HepG2 (cell line): ENCODE results near the gene RHOBTB3. TPM values are rescaled to one million over a fixed set of nuclear protein-coding genes. Genes with fewer than 3 reads are reported as not detected.

Experiments used
- GZF1 ChIP-seq: sonication (generic); formaldehyde crosslinking; IDR thresholded peaks from 2 replicates; pipeline ENCODE4 v1.5.1; 2020; ENCODE audit warnings: mild to moderate bottlenecking, missing genetic modification reagents
- JARID2 ChIP-seq: sonication (generic); formaldehyde crosslinking; IDR thresholded peaks from 2 replicates; pipeline ENCODE4 v1.8.1; 2023; ENCODE audit warnings: missing genetic modification reagents, inconsistent platforms; ENCODE audit not compliant: insufficient replicate concordance
- KLF6 ChIP-seq: IDR thresholded peaks from 2 replicates; pipeline ENCODE4 v1.8.0; 2016; ENCODE audit warnings: missing biosample characterization, missing genetic modification reagents
- MED13 ChIP-seq: sonication (generic); formaldehyde crosslinking; IDR thresholded peaks from 2 replicates; pipeline ENCODE4 v1.5.0; 2020; ENCODE audit warnings: missing genetic modification reagents
- NR3C1 ChIP-seq: sonication (generic); formaldehyde crosslinking; IDR thresholded peaks from 2 replicates; pipeline ENCODE4 v1.4.0; 2020; ENCODE audit warnings: missing genetic modification reagents
- SKI ChIP-seq: fragments of 450-650 bp; IDR thresholded peaks from one replicate; pipeline ENCODE4 v1.6.1; 2018; ENCODE audit warnings: mild to moderate bottlenecking; ENCODE audit not compliant: partially characterized antibody
- SP140L ChIP-seq: sonication (generic); formaldehyde crosslinking; IDR thresholded peaks from 2 replicates; pipeline ENCODE4 v1.4.0; 2020; ENCODE audit warnings: missing genetic modification reagents, borderline replicate concordance
- TIGD3 ChIP-seq: sonication (generic); formaldehyde crosslinking; IDR thresholded peaks from 2 replicates; pipeline ENCODE4 v1.5.1; 2020; ENCODE audit warnings: mild to moderate bottlenecking, missing genetic modification reagents, borderline replicate concordance
- ZC3H4 ChIP-seq: sonication (generic); formaldehyde crosslinking; IDR thresholded peaks from 2 replicates; pipeline ENCODE4 v1.4.0; 2020; ENCODE audit warnings: missing genetic modification reagents, borderline replicate concordance
- ZGPAT ChIP-seq: IDR thresholded peaks from 2 replicates; pipeline ENCODE4 v1.6.1; 2016; ENCODE audit warnings: mild to moderate bottlenecking
- ZNF205 ChIP-seq: IDR thresholded peaks from 2 replicates; pipeline ENCODE4 v1.6.1; 2018; ENCODE audit warnings: missing biosample characterization, missing genetic modification reagents
- ZNF350 ChIP-seq: sonication (generic); formaldehyde crosslinking; IDR thresholded peaks from 2 replicates; pipeline ENCODE4 v1.4.0; 2020; ENCODE audit warnings: mild to moderate bottlenecking, low read depth, missing genetic modification reagents, borderline replicate concordance
- ZNF446 ChIP-seq: sonication (generic); formaldehyde crosslinking; IDR thresholded peaks from 2 replicates; pipeline ENCODE4 v1.5.0; 2020; ENCODE audit warnings: mild to moderate bottlenecking, missing genetic modification reagents
- ZNF460 ChIP-seq: sonication (generic); formaldehyde crosslinking; IDR thresholded peaks from 2 replicates; pipeline ENCODE4 v1.5.1; 2020; ENCODE audit warnings: missing genetic modification reagents, mild to moderate bottlenecking, borderline replicate concordance
- ZNF484 ChIP-seq: sonication (generic); formaldehyde crosslinking; IDR thresholded peaks from 2 replicates; pipeline ENCODE4 v1.5.1; 2020; ENCODE audit warnings: mild to moderate bottlenecking, low read depth, missing genetic modification reagents, borderline replicate concordance
- ZNF569 ChIP-seq: sonication (generic); formaldehyde crosslinking; IDR thresholded peaks from 2 replicates; pipeline ENCODE4 v1.5.0; 2020; ENCODE audit warnings: mild to moderate bottlenecking, missing genetic modification reagents, moderate library complexity, borderline replicate concordance
- ZNF670 ChIP-seq: sonication (generic); formaldehyde crosslinking; IDR thresholded peaks from 2 replicates; pipeline ENCODE4 v1.8.0; 2022; ENCODE audit warnings: mild to moderate bottlenecking, missing genetic modification reagents, borderline replicate concordance
- polyA plus RNA-seq, 8 experiments: library from polyadenylated mRNA; depleted of rRNA in 3 of 8; stranded (reverse) in 7 of 8; unstranded in 1 of 8; fragments of >200 nt; fragmentation: Illumina TruSeq in 4 of 8; extraction: Trizol in 4 of 8; gene quantifications; 2 replicates each; pipeline versions ENCODE4 v1.2.1 to v1.2.3, GENCODE V29; 2011 to 2016; ENCODE audit warnings: low read depth in 4 of 8, missing spikeins in 1 of 8, mixed read lengths in 1 of 8; ENCODE audit not compliant: insufficient read depth in 1 of 8
- total RNA-seq, 5 experiments: library from RNA; depleted of rRNA; stranded (reverse); fragments of >200 nt; fragmentation: Illumina TruSeq; extraction: Trizol; gene quantifications; 2 replicates each; pipeline ENCODE4 v1.2.3, GENCODE V29; 2016; ENCODE audit warnings: low read depth in 1 of 5
- TF ChIP-seq, protein P1 (sequence below): sonication (generic); formaldehyde crosslinking; IDR thresholded peaks from 2 replicates; pipeline ENCODE4 v1.4.0; 2020; ENCODE audit warnings: missing genetic modification reagents
- TF ChIP-seq, protein P2 (sequence below): sonication (generic); formaldehyde crosslinking; IDR thresholded peaks from 2 replicates; pipeline ENCODE4 v1.5.1; 2020; ENCODE audit warnings: mild to moderate bottlenecking, missing genetic modification reagents, moderate library complexity
- TF ChIP-seq, protein P3 (sequence below): sonication (generic); formaldehyde crosslinking; IDR thresholded peaks from 2 replicates; pipeline ENCODE4 v1.4.0; 2020; ENCODE audit warnings: missing genetic modification reagents, low read depth, mild to moderate bottlenecking, borderline replicate concordance
- TF ChIP-seq, protein P4 (sequence below): sonication (generic); formaldehyde crosslinking; IDR thresholded peaks from 2 replicates; pipeline ENCODE4 v1.4.0; 2020; ENCODE audit warnings: mild to moderate bottlenecking, missing genetic modification reagents

Gene RHOBTB3
- total and polyA plus RNA-seq, 2 of the 13 experiments (the other 11 are each of a cell fraction or from before 2014, with no cell fraction given): 31.6 to 35.4 TPM

DNA sequence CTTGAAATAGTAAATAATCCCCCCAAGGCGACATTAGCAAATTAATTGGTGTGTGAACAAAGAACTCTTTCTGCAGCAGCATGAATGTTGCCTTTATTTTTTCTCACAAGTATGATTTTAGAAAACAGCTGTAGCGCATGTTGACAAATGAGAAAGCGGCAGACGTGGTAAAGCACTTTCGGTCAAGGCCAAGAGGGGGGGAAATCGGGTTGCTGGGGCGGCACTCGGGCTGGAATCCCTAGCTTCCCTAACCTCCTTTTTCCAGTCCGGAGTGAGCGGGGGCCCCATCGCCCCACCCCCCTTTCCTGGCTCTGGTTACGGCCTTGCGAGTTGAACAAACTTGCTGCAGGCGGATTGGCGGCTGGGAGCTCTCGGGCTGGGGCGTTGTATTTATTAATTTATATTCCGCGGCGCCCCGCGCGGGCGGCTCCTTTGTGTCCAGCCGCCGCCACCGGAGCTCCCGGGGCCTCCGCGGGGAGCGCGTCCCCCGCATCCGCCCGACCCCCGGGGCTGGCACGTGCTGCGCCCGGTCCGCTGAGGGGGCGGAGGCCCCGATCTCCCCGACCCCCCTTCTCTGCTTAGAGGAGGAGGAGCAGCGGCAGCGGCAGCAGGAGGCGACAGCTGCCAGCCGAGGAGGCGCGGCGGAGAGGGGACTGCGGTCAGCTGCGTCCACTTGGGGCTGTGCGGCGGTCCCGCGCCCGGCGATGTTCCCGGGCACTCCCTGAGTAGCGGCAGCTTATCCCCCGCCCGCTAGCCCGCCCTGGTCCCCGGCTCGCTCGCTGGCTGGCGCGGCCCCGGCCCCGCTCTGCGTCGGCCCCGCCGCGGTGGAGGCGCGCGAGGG lies at the start of gene RHOBTB3 (continued):
- TF ChIP-seq GZF1 (CRISPR knock-in tag) (no peak), ZNF446 (peak; percentile 63; the same call in 1 of the 2 replicates), SKI (peak; percentile 22), TIGD3 (no peak), ZNF350 (CRISPR knock-in tag) (no peak), MED13 (CRISPR knock-in tag) (0 out of 2 replicates have a peak, but pooled peaks have one; percentile 27), KLF6 (CRISPR knock-in tag) (peak; percentile 15), NR3C1 (CRISPR knock-in tag) (no peak), ZNF205 (CRISPR knock-in tag) (no peak), SP140L (no peak), ZC3H4 (no peak), ZNF569 (CRISPR knock-in tag) (no peak), JARID2 (peak; percentile 39), ZGPAT (CRISPR knock-in tag) (0 out of 2 replicates have a peak, but pooled peaks have one; percentile 34), ZNF670 (CRISPR knock-in tag) (no peak), ZNF484 (no peak; the same call in 1 of the 2 replicates), ZNF460 (no peak)
- TF ChIP-seq, protein P1, sequence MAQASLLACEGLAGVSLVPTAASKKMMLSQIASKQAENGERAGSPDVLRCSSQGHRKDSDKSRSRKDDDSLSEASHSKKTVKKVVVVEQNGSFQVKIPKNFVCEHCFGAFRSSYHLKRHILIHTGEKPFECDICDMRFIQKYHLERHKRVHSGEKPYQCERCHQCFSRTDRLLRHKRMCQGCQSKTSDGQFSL (CRISPR knock-in tag): peak; percentile 70; the same call in 1 of the 2 replicates
- TF ChIP-seq, protein P2, sequence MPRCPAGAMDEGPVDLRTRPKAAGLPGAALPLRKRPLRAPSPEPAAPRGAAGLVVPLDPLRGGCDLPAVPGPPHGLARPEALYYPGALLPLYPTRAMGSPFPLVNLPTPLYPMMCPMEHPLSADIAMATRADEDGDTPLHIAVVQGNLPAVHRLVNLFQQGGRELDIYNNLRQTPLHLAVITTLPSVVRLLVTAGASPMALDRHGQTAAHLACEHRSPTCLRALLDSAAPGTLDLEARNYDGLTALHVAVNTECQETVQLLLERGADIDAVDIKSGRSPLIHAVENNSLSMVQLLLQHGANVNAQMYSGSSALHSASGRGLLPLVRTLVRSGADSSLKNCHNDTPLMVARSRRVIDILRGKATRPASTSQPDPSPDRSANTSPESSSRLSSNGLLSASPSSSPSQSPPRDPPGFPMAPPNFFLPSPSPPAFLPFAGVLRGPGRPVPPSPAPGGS (CRISPR knock-in tag): peak; percentile 18; the same call in 1 of the 2 replicates
- TF ChIP-seq, protein P3, sequence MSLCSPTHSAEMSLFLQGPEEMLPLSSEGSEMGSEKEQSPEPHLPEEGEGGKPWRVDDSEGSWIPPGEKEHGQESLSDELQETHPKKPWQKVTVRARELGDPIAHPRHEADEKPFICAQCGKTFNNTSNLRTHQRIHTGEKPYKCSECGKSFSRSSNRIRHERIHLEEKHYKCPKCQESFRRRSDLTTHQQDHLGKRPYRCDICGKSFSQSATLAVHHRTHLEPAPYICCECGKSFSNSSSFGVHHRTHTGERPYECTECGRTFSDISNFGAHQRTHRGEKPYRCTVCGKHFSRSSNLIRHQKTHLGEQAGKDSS (CRISPR knock-in tag): no peak
- TF ChIP-seq, protein P4, sequence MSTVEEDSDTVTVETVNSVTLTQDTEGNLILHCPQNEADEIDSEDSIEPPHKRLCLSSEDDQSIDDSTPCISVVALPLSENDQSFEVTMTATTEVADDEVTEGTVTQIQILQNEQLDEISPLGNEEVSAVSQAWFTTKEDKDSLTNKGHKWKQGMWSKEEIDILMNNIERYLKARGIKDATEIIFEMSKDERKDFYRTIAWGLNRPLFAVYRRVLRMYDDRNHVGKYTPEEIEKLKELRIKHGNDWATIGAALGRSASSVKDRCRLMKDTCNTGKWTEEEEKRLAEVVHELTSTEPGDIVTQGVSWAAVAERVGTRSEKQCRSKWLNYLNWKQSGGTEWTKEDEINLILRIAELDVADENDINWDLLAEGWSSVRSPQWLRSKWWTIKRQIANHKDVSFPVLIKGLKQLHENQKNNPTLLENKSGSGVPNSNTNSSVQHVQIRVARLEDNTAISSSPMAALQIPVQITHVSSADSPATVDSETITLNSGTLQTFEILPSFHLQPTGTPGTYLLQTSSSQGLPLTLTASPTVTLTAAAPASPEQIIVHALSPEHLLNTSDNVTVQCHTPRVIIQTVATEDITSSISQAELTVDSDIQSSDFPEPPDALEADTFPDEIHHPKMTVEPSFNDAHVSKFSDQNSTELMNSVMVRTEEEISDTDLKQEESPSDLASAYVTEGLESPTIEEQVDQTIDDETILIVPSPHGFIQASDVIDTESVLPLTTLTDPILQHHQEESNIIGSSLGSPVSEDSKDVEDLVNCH (CRISPR knock-in tag): no peak
